ENCODE data around the gene EPB41L4A.

Gene EPB41L4A

GRCh38 chr5:112338681-112339337 lies 80.3 kb downstream of the EPB41L4A start:
- peak; percentile 46; the same call in 1 of the 2 replicates for TF ChIP-seq USF1 (IDR thresholded peaks at IDR 0.05)
- TF ChIP-seq ZBTB7A (IDR thresholded peaks at IDR 0.05; ENCODE audit: low read depth): 0 out of 2 replicates have a peak, but pooled peaks have one; percentile 29
- no peak for TF ChIP-seq EGR1 (IDR thresholded peaks at IDR 0.05)
- 0 out of 2 replicates have a peak, but pooled peaks have one; percentile 29 for TF ChIP-seq CREB1 (IDR thresholded peaks at IDR 0.05; ENCODE audit: low read depth)
- peak; percentile 14; the same call in 1 of the 2 replicates for TF ChIP-seq REST (IDR thresholded peaks at IDR 0.05; ENCODE audit: low read depth)
- TF ChIP-seq MAX (IDR thresholded peaks at IDR 0.05): peak; percentile 81
- TF ChIP-seq TAF1 (IDR thresholded peaks at IDR 0.05; ENCODE audit: low read depth): no peak
- peak; percentile 96 for TF ChIP-seq EP300 (IDR thresholded peaks at IDR 0.05; ENCODE audit: borderline replicate concordance)
- peak; percentile 93 for TF ChIP-seq CEBPB (IDR thresholded peaks at IDR 0.05)
- peak; percentile 94 for TF ChIP-seq TCF12 (IDR thresholded peaks at IDR 0.05; ENCODE audit: low read depth)
- TF ChIP-seq FOXM1 (IDR thresholded peaks at IDR 0.05; ENCODE audit: borderline replicate concordance, low read depth): peak; percentile 91
- no peak; the same call in 1 of the 2 replicates for TF ChIP-seq RAD21 (IDR thresholded peaks at IDR 0.05; ENCODE audit: low read depth)
- TF ChIP-seq NFIC (IDR thresholded peaks at IDR 0.05): peak; percentile 97
- peak; percentile 92 for TF ChIP-seq TEAD4 (IDR thresholded peaks at IDR 0.05)
- TF ChIP-seq YY1 (IDR thresholded peaks at IDR 0.05; ENCODE audit: low read depth): peak; percentile 65; the same call in 1 of the 2 replicates

GRCh38 chr5:112333331-112333781 lies 85.7 kb downstream of the EPB41L4A start:
- no peak for TF ChIP-seq REST (IDR thresholded peaks at IDR 0.05; ENCODE audit: low read depth)
- no peak for TF ChIP-seq TCF12 (IDR thresholded peaks at IDR 0.05; ENCODE audit: low read depth)
- no peak for TF ChIP-seq ZBTB7A (IDR thresholded peaks at IDR 0.05; ENCODE audit: low read depth)
- TF ChIP-seq FOXM1 (IDR thresholded peaks at IDR 0.05; ENCODE audit: borderline replicate concordance, low read depth): no peak
- TF ChIP-seq EP300 (IDR thresholded peaks at IDR 0.05; ENCODE audit: borderline replicate concordance): no peak
- TF ChIP-seq YY1 (IDR thresholded peaks at IDR 0.05; ENCODE audit: low read depth): no peak
- no peak for TF ChIP-seq RAD21 (IDR thresholded peaks at IDR 0.05; ENCODE audit: low read depth)
- TF ChIP-seq EGR1 (IDR thresholded peaks at IDR 0.05): no peak
- no peak for TF ChIP-seq NFIC (IDR thresholded peaks at IDR 0.05)
- no peak for TF ChIP-seq MAX (IDR thresholded peaks at IDR 0.05)
- TF ChIP-seq CREB1 (IDR thresholded peaks at IDR 0.05; ENCODE audit: low read depth): no peak
- TF ChIP-seq CEBPB (IDR thresholded peaks at IDR 0.05): no peak
- TF ChIP-seq TEAD4 (IDR thresholded peaks at IDR 0.05): no peak
- TF ChIP-seq USF1 (IDR thresholded peaks at IDR 0.05): no peak
- no peak for TF ChIP-seq TAF1 (IDR thresholded peaks at IDR 0.05; ENCODE audit: low read depth)

- TF ChIP-seq MAX (IDR thresholded peaks at IDR 0.05) (no peak), TCF12 (IDR thresholded peaks at IDR 0.05; ENCODE audit: low read depth) (no peak), TEAD4 (IDR thresholded peaks at IDR 0.05) (no peak), YY1 (IDR thresholded peaks at IDR 0.05; ENCODE audit: low read depth) (no peak), ZBTB7A (IDR thresholded peaks at IDR 0.05; ENCODE audit: low read depth) (no peak), REST (IDR thresholded peaks at IDR 0.05; ENCODE audit: low read depth) (no peak), USF1 (IDR thresholded peaks at IDR 0.05) (no peak), CREB1 (IDR thresholded peaks at IDR 0.05; ENCODE audit: low read depth) (no peak), TAF1 (IDR thresholded peaks at IDR 0.05; ENCODE audit: low read depth) (no peak), RAD21 (IDR thresholded peaks at IDR 0.05; ENCODE audit: low read depth) (no peak), NFIC (IDR thresholded peaks at IDR 0.05) (no peak)
These were observed 87.2 kb downstream of the EPB41L4A start for GRCh38 chr5:112331892-112332291.

Measured in Ishikawa (cell line).